RPMI8226 (cell line): ENCODE measurements around the gene KAZN.
A peak's percentile ranks its signal among the peaks of the same experiment; 100 is the strongest.

Experiments
- DNase-seq: peaks from one replicate; pipeline ENCODE4 v3.0.0-alpha.2; 2015

KAZN gene

GRCh38 chr1:14945132-14946010 lies 346.9 kb downstream of the KAZN start:
- DNase-seq: no peak

- DNase-seq: no peak
These were observed 347.5 kb downstream of the KAZN start for GRCh38 chr1:14946011-14946359.

GRCh38 chr1:14946684-14947238 lies 348.3 kb downstream of the KAZN start:
- DNase-seq: no peak

GRCh38 chr1:14947421-14947820 lies 348.9 kb downstream of the KAZN start:
- DNase-seq: no peak

- DNase-seq: no peak
These were observed 349.7 kb downstream of the KAZN start for GRCh38 chr1:14948112-14948652.

- no peak for DNase-seq
These were observed 350.9 kb downstream of the KAZN start for GRCh38 chr1:14949270-14949835.

- no peak for DNase-seq
These were observed 351.6 kb downstream of the KAZN start for GRCh38 chr1:14949836-14950713.

- DNase-seq: no peak
These were observed 353.3 kb downstream of the KAZN start for GRCh38 chr1:14951766-14952165.

GRCh38 chr1:14952626-14953314 lies 354.3 kb downstream of the KAZN start:
- DNase-seq: no peak

- peak; percentile 74 for DNase-seq
These were observed 355.7 kb downstream of the KAZN start for GRCh38 chr1:14954210-14954609.

- no peak for DNase-seq
These were observed 356.4 kb downstream of the KAZN start for GRCh38 chr1:14954930-14955329.

GRCh38 chr1:14955402-14955801 lies 356.9 kb downstream of the KAZN start:
- no peak for DNase-seq

GRCh38 chr1:14955976-14956375 lies 357.5 kb downstream of the KAZN start:
- no peak for DNase-seq

GRCh38 chr1:14956579-14957195 lies 358.2 kb downstream of the KAZN start:
- DNase-seq: no peak

GRCh38 chr1:14957375-14958098 lies 359.1 kb downstream of the KAZN start:
- no peak for DNase-seq

- no peak for DNase-seq
These were observed 360.0 kb downstream of the KAZN start for GRCh38 chr1:14958249-14959058.

- DNase-seq: no peak
These were observed 360.7 kb downstream of the KAZN start for GRCh38 chr1:14959059-14959694.

GRCh38 chr1:14961661-14962267 lies 363.3 kb downstream of the KAZN start:
- DNase-seq: no peak

GRCh38 chr1:14962407-14962806 lies 363.9 kb downstream of the KAZN start:
- no peak for DNase-seq
